Measurements from ENCODE around the gene MEF2D. TPM values are rescaled to one million over a fixed set of nuclear protein-coding genes. Genes with fewer than 3 reads are reported as not detected.

The MEF2D gene
- total RNA-seq, 4 donors from 2014 or later, result 61.7 to 73.5 (median 67.1) TPM

- Histone ChIP-seq H3K36me3 (no peaks in the 10 kb centered on the region), H3K9me3 (no peaks in the 10 kb centered on the region), H3K4me3 (no peak overlapping the region), H3K27me3 (no peaks in the 10 kb centered on the region), H3K4me1 (peaks cover 53% of the 10 kb centered on the region), H3K27ac (peak overlapping the region; percentile 84)
- no peak for DNase-seq (ENCODE audit: low spot score in 2 of 2)
- no peak for TF ChIP-seq POLR2AphosphoS5 (IDR thresholded peaks at IDR 0.05)
- TF ChIP-seq CTCF (IDR thresholded peaks at IDR 0.05), result no peak
- no peak for TF ChIP-seq POLR2A (IDR thresholded peaks at IDR 0.05)
- WGBS, result 49% methylated on average over 2 of the region's 2 CpGs
Observed at GRCh38 chr1:156508955-156509234, 8.3 kb upstream of the MEF2D start.

- Histone ChIP-seq H3K4me1 (peaks cover 58% of the 10 kb centered on the region), H3K9me3 (no peaks in the 10 kb centered on the region), H3K4me3 (peak overlapping the region; percentile 4), H3K27me3 (no peaks in the 10 kb centered on the region), H3K36me3 (no peaks in the 10 kb centered on the region), H3K27ac (peak overlapping the region; percentile 84)
- 59% methylated on average over 6 of the region's 7 CpGs for WGBS
- peak in 1 of 2 donors; percentile 79 for DNase-seq (ENCODE audit: low spot score in 2 of 2)
- no peak for TF ChIP-seq EP300 (IDR thresholded peaks at IDR 0.05)
- no peak for TF ChIP-seq POLR2AphosphoS5 (IDR thresholded peaks at IDR 0.05)
- TF ChIP-seq CTCF (IDR thresholded peaks at IDR 0.05), result no peak
- no peak for TF ChIP-seq POLR2A (IDR thresholded peaks at IDR 0.05)
Observed at GRCh38 chr1:156508205-156508954, 7.8 kb upstream of the MEF2D start.

- no peaks in the 10 kb centered on the region for H3K9me3 ChIP-seq
- no peaks in the 10 kb centered on the region for H3K27me3 ChIP-seq
- no peak for DNase-seq (ENCODE audit: low spot score in 2 of 2)
- H3K4me1 ChIP-seq, result peaks cover 78% of the 10 kb centered on the region
- TF ChIP-seq EP300 (IDR thresholded peaks at IDR 0.05), result no peak
- no peak for TF ChIP-seq POLR2A (IDR thresholded peaks at IDR 0.05)
- TF ChIP-seq CTCF (IDR thresholded peaks at IDR 0.05), result no peak
- no peak for TF ChIP-seq POLR2AphosphoS5 (IDR thresholded peaks at IDR 0.05)
- no peak overlapping the region for H3K27ac ChIP-seq
- no peaks in the 10 kb centered on the region for H3K36me3 ChIP-seq
- WGBS, result 92% methylated on average over 2 of the region's 2 CpGs
- no peak overlapping the region for H3K4me3 ChIP-seq
Observed at GRCh38 chr1:156506450-156506849, 5.9 kb upstream of the MEF2D start.

GRCh38 chr1:156505679-156506298, 5.2 kb upstream of the MEF2D start:
- H3K4me3 ChIP-seq, result peak overlapping the region; percentile 32
- DNase-seq (ENCODE audit: low spot score in 2 of 2), result no peak
- 82% methylated on average over 21 of the region's 21 CpGs for WGBS
- H3K36me3 ChIP-seq, result no peaks in the 10 kb centered on the region
- H3K9me3 ChIP-seq, result no peaks in the 10 kb centered on the region
- H3K27ac ChIP-seq, result peak overlapping the region; percentile 100
- H3K27me3 ChIP-seq, result no peaks in the 10 kb centered on the region
- peaks cover 77% of the 10 kb centered on the region for H3K4me1 ChIP-seq
- no peak for TF ChIP-seq EP300 (IDR thresholded peaks at IDR 0.05)
- no peak for TF ChIP-seq POLR2AphosphoS5 (IDR thresholded peaks at IDR 0.05)
- TF ChIP-seq POLR2A (IDR thresholded peaks at IDR 0.05), result no peak
- no peak for TF ChIP-seq CTCF (IDR thresholded peaks at IDR 0.05)

- Histone ChIP-seq H3K36me3 (no peaks in the 10 kb centered on the region), H3K27me3 (no peaks in the 10 kb centered on the region), H3K4me1 (peaks cover 70% of the 10 kb centered on the region), H3K27ac (peak overlapping the region; percentile 100), H3K9me3 (no peaks in the 10 kb centered on the region), H3K4me3 (peak overlapping the region; percentile 32)
- TF ChIP-seq CTCF (IDR thresholded peaks at IDR 0.05) (no peak), POLR2A (IDR thresholded peaks at IDR 0.05) (peak in 1 of 2 donors; percentile 13), EP300 (IDR thresholded peaks at IDR 0.05) (peak; percentile 96), POLR2AphosphoS5 (IDR thresholded peaks at IDR 0.05) (peak; percentile 5 to 99 (median 57))
- peak; percentile 100 for DNase-seq (ENCODE audit: low spot score in 2 of 2)
- WGBS, result 4% methylated on average over 39 of the region's 45 CpGs
Observed at GRCh38 chr1:156504821-156505678, 4.5 kb upstream of the MEF2D start.

Measured in suprapubic skin (tissue), 4 donors.